ENCODE measurements around the gene SNTG2.

Gene SNTG2

GRCh38 chr2:1251520-1251919 is 300.9 kb downstream of the SNTG2 start:
- peak overlapping the region; percentile 20 for H3K18ac ChIP-seq (ENCODE audit: low read length)

DNA sequence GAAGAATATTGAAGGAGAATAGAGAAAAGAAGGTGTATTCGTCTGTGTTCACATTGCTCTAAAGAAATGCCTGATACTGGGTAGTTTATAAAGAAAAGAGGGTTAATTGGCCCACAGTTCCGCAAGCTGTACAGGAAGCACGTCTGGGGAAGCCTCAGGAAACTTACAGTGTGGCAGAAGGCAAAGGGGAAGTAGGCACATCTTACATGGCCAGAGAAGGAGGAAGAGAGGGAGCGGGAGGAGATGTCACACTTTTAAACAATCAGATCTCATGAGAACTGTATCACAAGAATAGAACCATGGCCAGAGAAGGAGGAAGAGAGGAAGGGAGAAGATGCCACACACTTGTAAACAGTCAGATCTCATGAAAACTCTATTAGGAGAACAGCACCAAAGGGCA is 303.0 kb downstream of the SNTG2 start:
- Histone ChIP-seq H4K8ac (ENCODE audit: low read depth, low read length) (no peak overlapping the region), H3K4me3 (ENCODE audit: low read length in 2 of 2) (no peak overlapping the region), H2AFZ (ENCODE audit: low read length) (no peak overlapping the region), H3K14ac (ENCODE audit: low read length) (no peak overlapping the region), H2AK5ac (ENCODE audit: low read depth, low read length) (no peak overlapping the region), H2BK12ac (ENCODE audit: low read length) (no peak overlapping the region), H3K23ac (ENCODE audit: low read depth, low read length, poor library complexity) (no peak overlapping the region), H3K9ac (ENCODE audit: low read depth, low read length, poor library complexity) (no peak overlapping the region), H3K9me3 (replicated peaks in 1 of 2; ENCODE audit: control insufficient read depth in 2 of 2, insufficient read depth in 1 of 2, low read depth in 1 of 2, low read length in 2 of 2) (peaks cover 0 to 5% of the 10 kb centered on the region in 2 donors), H3K18ac (ENCODE audit: low read length) (no peak overlapping the region), H4K91ac (ENCODE audit: low read depth, low read length, poor library complexity) (no peak overlapping the region), H3K79me1 (ENCODE audit: low read depth, low read length) (peaks cover 4% of the 10 kb centered on the region), H3K4me2 (ENCODE audit: insufficient read depth, low read length, poor library complexity, severe bottlenecking) (no peak overlapping the region), H3K27ac (replicated peaks; ENCODE audit: low read length) (no peak overlapping the region), H3K4me1 (ENCODE audit: control insufficient read depth in 2 of 2, insufficient read depth in 1 of 2, low read depth in 1 of 2, low read length in 2 of 2) (peaks cover 0 to 2% of the 10 kb centered on the region in 2 donors), H3K4ac (ENCODE audit: low read length) (no peak overlapping the region), H3K36me3 (replicated peaks in 1 of 2; ENCODE audit: control insufficient read depth in 2 of 2, insufficient read depth in 2 of 2, low read length in 2 of 2) (peaks cover 0 to 5% of the 10 kb centered on the region in 2 donors), H2BK120ac (ENCODE audit: low read depth, low read length) (no peak overlapping the region), H2BK5ac (ENCODE audit: low read length) (no peak overlapping the region), H2BK15ac (ENCODE audit: low read length) (no peak overlapping the region), H3K27me3 (ENCODE audit: control insufficient read depth in 3 of 3, insufficient read depth in 3 of 3, low read depth in 1 of 3, low read length in 3 of 3) (peaks cover 0 to 5% (median 0%) of the 10 kb centered on the region in 3 experiments)
- no peak for DNase-seq (ENCODE audit: low spot score)
- no CpG with 5 or more reads among the region's 4 CpGs for WGBS, 2 donors (ENCODE audit: extremely low coverage in 2 of 2, insufficient read length in 2 of 2, insufficient replicate concordance in 1 of 2)

More at GRCh38 chr2:1251520-1251919, 300.9 kb downstream of the SNTG2 start:
- no peak overlapping the region for H2BK15ac ChIP-seq (ENCODE audit: low read length)
- peak overlapping the region; percentile 100 for H4K91ac ChIP-seq (ENCODE audit: low read depth, low read length, poor library complexity)
- H3K9ac ChIP-seq (ENCODE audit: low read depth, low read length, poor library complexity), result peak overlapping the region; percentile 75
- H3K27ac ChIP-seq (replicated peaks; ENCODE audit: low read length), result no peak overlapping the region
- peak overlapping the region; percentile 39 for H3K14ac ChIP-seq (ENCODE audit: low read length)
- H3K23ac ChIP-seq (ENCODE audit: low read depth, low read length, poor library complexity), result peak overlapping the region; percentile 38
- H3K4me3 ChIP-seq (ENCODE audit: low read length in 2 of 2), result peak overlapping the region in 1 of 2 donors; percentile 74
- H2BK12ac ChIP-seq (ENCODE audit: low read length), result peak overlapping the region; percentile 60
- H3K36me3 ChIP-seq (replicated peaks in 1 of 2; ENCODE audit: control insufficient read depth in 2 of 2, insufficient read depth in 2 of 2, low read length in 2 of 2), result peaks cover 0 to 5% of the 10 kb centered on the region in 2 donors
- no peak for DNase-seq (ENCODE audit: low spot score)
- H2BK120ac ChIP-seq (ENCODE audit: low read depth, low read length), result peak overlapping the region; percentile 21
- no peak overlapping the region for H2BK5ac ChIP-seq (ENCODE audit: low read length)
- 100% methylated on average over 1 of the region's 5 CpGs; no CpG with 5 or more reads in 1 of the 2 donors for WGBS, 2 donors (ENCODE audit: extremely low coverage in 2 of 2, insufficient read length in 2 of 2, insufficient replicate concordance in 1 of 2)
- no peak overlapping the region for H2AFZ ChIP-seq (ENCODE audit: low read length)
- peaks cover 0 to 5% of the 10 kb centered on the region in 2 donors for H3K9me3 ChIP-seq (replicated peaks in 1 of 2; ENCODE audit: control insufficient read depth in 2 of 2, insufficient read depth in 1 of 2, low read depth in 1 of 2, low read length in 2 of 2)
- no peak overlapping the region for H3K4me2 ChIP-seq (ENCODE audit: insufficient read depth, low read length, poor library complexity, severe bottlenecking)
- H3K4ac ChIP-seq (ENCODE audit: low read length), result no peak overlapping the region
- peaks cover 0 to 2% of the 10 kb centered on the region in 2 donors for H3K4me1 ChIP-seq (ENCODE audit: control insufficient read depth in 2 of 2, insufficient read depth in 1 of 2, low read depth in 1 of 2, low read length in 2 of 2)
- H2AK5ac ChIP-seq (ENCODE audit: low read depth, low read length), result no peak overlapping the region
- H3K27me3 ChIP-seq (ENCODE audit: control insufficient read depth in 3 of 3, insufficient read depth in 3 of 3, low read depth in 1 of 3, low read length in 3 of 3), result peaks cover 0 to 5% (median 0%) of the 10 kb centered on the region in 3 experiments
- no peak overlapping the region for H4K8ac ChIP-seq (ENCODE audit: low read depth, low read length)
- peaks cover 4% of the 10 kb centered on the region for H3K79me1 ChIP-seq (ENCODE audit: low read depth, low read length)

DNA sequence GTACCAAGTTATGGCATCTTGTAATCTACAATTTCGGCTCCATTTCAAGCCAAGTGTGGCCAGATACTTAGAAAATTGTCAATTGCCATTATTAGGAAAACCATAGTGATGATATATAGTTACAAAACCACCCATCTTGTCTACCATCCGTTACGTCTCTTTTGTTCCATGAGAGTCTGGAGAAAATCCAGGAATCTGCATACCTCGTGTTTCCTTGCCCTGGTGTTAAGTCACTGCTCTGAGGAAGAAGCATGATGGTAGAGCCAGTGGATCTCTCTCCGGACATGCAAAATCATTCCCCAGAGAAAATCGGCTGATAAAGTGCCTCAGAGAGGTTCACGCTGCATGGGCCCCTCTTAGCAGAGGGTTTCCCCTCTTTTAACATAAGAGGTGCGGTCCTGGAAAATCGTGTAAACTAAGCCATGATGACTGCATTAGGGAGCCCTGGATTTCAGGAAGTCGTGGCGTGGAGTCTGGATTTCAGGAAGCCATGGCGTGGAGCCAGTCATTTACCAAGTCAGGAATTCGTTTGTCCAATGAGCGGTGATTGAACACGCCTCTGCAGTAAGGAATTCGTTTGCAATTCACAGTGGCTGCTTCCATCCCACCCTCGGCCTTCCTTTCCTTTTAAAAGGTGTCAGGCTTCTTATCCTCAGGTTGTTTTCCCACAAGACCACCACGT is 304.2 kb downstream of the SNTG2 start:
- H4K91ac ChIP-seq (ENCODE audit: low read depth, low read length, poor library complexity), result no peak overlapping the region
- no peak overlapping the region for H3K4me3 ChIP-seq (ENCODE audit: low read length in 2 of 2)
- no peak overlapping the region for H2AFZ ChIP-seq (ENCODE audit: low read length)
- H3K4ac ChIP-seq (ENCODE audit: low read length), result no peak overlapping the region
- H3K23ac ChIP-seq (ENCODE audit: low read depth, low read length, poor library complexity), result peak overlapping the region; percentile 26
- H3K4me2 ChIP-seq (ENCODE audit: insufficient read depth, low read length, poor library complexity, severe bottlenecking), result no peak overlapping the region
- H3K9me3 ChIP-seq (replicated peaks in 1 of 2; ENCODE audit: control insufficient read depth in 2 of 2, insufficient read depth in 1 of 2, low read depth in 1 of 2, low read length in 2 of 2), result peaks cover 0 to 5% of the 10 kb centered on the region in 2 donors
- peaks cover 0 to 5% (median 0%) of the 10 kb centered on the region in 3 experiments for H3K27me3 ChIP-seq (ENCODE audit: control insufficient read depth in 3 of 3, insufficient read depth in 3 of 3, low read depth in 1 of 3, low read length in 3 of 3)
- no peak overlapping the region for H4K8ac ChIP-seq (ENCODE audit: low read depth, low read length)
- no peak overlapping the region for H3K9ac ChIP-seq (ENCODE audit: low read depth, low read length, poor library complexity)
- H3K18ac ChIP-seq (ENCODE audit: low read length), result no peak overlapping the region
- H2BK15ac ChIP-seq (ENCODE audit: low read length), result no peak overlapping the region
- no CpG with 5 or more reads among the region's 18 CpGs for WGBS, 2 donors (ENCODE audit: extremely low coverage in 2 of 2, insufficient read length in 2 of 2, insufficient replicate concordance in 1 of 2)
- H3K27ac ChIP-seq (replicated peaks; ENCODE audit: low read length), result no peak overlapping the region
- H3K4me1 ChIP-seq (ENCODE audit: control insufficient read depth in 2 of 2, insufficient read depth in 1 of 2, low read depth in 1 of 2, low read length in 2 of 2), result peaks cover 0 to 2% of the 10 kb centered on the region in 2 donors
- H3K14ac ChIP-seq (ENCODE audit: low read length), result no peak overlapping the region
- H2BK120ac ChIP-seq (ENCODE audit: low read depth, low read length), result no peak overlapping the region
- no peak for DNase-seq (ENCODE audit: low spot score)
- H2AK5ac ChIP-seq (ENCODE audit: low read depth, low read length), result no peak overlapping the region
- H3K36me3 ChIP-seq (replicated peaks in 1 of 2; ENCODE audit: control insufficient read depth in 2 of 2, insufficient read depth in 2 of 2, low read length in 2 of 2), result peaks cover 0 to 5% of the 10 kb centered on the region in 2 donors
- no peak overlapping the region for H2BK5ac ChIP-seq (ENCODE audit: low read length)
- peaks cover 4% of the 10 kb centered on the region for H3K79me1 ChIP-seq (ENCODE audit: low read depth, low read length)
- no peak overlapping the region for H2BK12ac ChIP-seq (ENCODE audit: low read length)

DNA sequence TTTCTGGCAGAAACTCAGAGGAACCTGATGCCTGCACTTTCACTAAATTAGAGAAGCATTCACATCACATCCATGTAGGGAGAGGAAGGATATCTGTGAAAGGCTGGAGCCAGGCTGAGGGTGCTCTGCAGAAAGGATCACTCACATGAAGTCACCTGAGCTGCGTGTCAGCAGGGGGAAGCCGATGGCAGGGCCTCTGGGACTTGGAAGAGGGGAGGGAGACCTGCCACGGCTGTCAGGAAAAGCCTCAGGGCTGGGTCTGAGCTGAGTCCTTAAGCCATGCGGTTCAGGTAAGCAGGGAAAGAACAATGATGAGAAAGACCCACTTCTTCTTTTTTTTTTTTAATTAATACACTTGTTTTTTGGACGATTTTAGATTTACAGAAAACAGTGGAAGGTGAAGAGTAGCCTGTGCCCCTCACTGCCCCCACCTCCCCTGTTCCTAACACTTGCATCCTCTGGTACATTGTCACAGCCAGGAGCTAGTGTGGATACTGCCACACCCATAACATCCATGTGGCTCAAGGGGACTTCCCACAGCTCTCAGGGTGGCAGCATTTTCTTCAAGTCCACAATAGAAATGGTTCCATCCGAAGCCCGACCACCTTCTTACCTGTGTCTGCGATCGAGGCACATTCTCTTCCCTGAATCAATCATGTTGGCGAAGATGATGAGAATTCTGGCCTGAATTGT is 306.1 kb downstream of the SNTG2 start:
- Histone ChIP-seq H2BK15ac (ENCODE audit: low read length) (no peak overlapping the region), H2AFZ (ENCODE audit: low read length) (no peak overlapping the region), H3K9ac (ENCODE audit: low read depth, low read length, poor library complexity) (no peak overlapping the region), H3K27ac (replicated peaks; ENCODE audit: low read length) (no peak overlapping the region), H3K4me1 (ENCODE audit: control insufficient read depth in 2 of 2, insufficient read depth in 1 of 2, low read depth in 1 of 2, low read length in 2 of 2) (no peaks in the 10 kb centered on the region), H2BK120ac (ENCODE audit: low read depth, low read length) (no peak overlapping the region), H3K4me2 (ENCODE audit: insufficient read depth, low read length, poor library complexity, severe bottlenecking) (no peak overlapping the region), H2AK5ac (ENCODE audit: low read depth, low read length) (no peak overlapping the region), H3K4me3 (ENCODE audit: low read length in 2 of 2) (no peak overlapping the region), H3K4ac (ENCODE audit: low read length) (no peak overlapping the region), H2BK12ac (ENCODE audit: low read length) (no peak overlapping the region), H3K18ac (ENCODE audit: low read length) (no peak overlapping the region), H3K9me3 (replicated peaks in 1 of 2; ENCODE audit: control insufficient read depth in 2 of 2, insufficient read depth in 1 of 2, low read depth in 1 of 2, low read length in 2 of 2) (no peaks in the 10 kb centered on the region), H3K23ac (ENCODE audit: low read depth, low read length, poor library complexity) (no peak overlapping the region), H3K27me3 (ENCODE audit: control insufficient read depth in 3 of 3, insufficient read depth in 3 of 3, low read depth in 1 of 3, low read length in 3 of 3) (peaks cover 0 to 2% (median 0%) of the 10 kb centered on the region in 3 experiments), H3K14ac (ENCODE audit: low read length) (no peak overlapping the region), H4K8ac (ENCODE audit: low read depth, low read length) (no peak overlapping the region), H3K36me3 (replicated peaks in 1 of 2; ENCODE audit: control insufficient read depth in 2 of 2, insufficient read depth in 2 of 2, low read length in 2 of 2) (no peaks in the 10 kb centered on the region), H2BK5ac (ENCODE audit: low read length) (no peak overlapping the region), H3K79me1 (ENCODE audit: low read depth, low read length) (no peaks in the 10 kb centered on the region), H4K91ac (ENCODE audit: low read depth, low read length, poor library complexity) (no peak overlapping the region)
- WGBS, 2 donors (ENCODE audit: extremely low coverage in 2 of 2, insufficient read length in 2 of 2, insufficient replicate concordance in 1 of 2), result no CpG with 5 or more reads among the region's 10 CpGs
- no peak for DNase-seq (ENCODE audit: low spot score)
